HG03575 (cell line): ENCODE data around the gene SLX4.
"Not testable (repeated sequence)": the region's sequence is repeated elsewhere in the genome, so short reads cannot be mapped to it uniquely, and the experiment has no call there.

Source experiments
- ATAC-seq: cut with Tn5 transposase; IDR thresholded peaks from one replicate; pipeline ENCODE4 v1.9.1; 2021; ENCODE audit not compliant: unreplicated experiment, insufficient number of reproducible peaks, low FRiP score; ENCODE audit errors: extremely low read depth

Gene SLX4

GRCh38 chr16:3643095-3643730 is 31.8 kb upstream of the SLX4 start:
- ATAC-seq = no peak

- ATAC-seq = no peak
Measured at GRCh38 chr16:3642397-3643094, 31.1 kb upstream of the SLX4 start.

DNA sequence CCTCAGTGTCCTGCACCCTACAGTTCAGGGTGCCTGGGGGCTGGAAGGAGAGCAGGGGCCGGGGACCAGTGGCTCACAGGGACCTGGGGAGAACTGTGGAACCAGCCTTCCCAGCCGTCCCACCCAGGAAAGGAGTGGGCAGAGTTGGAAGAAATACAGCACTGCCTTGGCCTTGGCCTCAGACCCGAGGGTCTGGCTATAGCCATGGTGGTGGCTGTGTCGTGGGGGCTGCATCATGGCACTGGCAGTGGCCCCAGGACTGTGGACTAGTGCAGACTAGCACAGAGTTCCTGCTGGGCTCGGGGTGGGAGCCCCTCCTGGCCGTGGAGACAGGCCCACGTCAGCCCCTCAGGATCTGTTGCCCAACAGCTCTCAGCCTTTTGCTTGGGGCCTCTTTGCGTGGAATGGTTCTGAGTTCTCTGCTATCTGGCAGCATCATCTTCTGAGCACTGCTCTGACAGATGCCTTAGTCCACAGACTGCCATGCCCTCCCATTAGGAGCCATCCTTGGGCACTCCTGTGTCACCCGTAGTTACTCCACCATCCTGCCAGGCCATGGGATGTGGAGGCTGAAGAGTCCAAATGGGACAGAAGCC is 30.5 kb upstream of the SLX4 start:
- no peak for ATAC-seq

DNA sequence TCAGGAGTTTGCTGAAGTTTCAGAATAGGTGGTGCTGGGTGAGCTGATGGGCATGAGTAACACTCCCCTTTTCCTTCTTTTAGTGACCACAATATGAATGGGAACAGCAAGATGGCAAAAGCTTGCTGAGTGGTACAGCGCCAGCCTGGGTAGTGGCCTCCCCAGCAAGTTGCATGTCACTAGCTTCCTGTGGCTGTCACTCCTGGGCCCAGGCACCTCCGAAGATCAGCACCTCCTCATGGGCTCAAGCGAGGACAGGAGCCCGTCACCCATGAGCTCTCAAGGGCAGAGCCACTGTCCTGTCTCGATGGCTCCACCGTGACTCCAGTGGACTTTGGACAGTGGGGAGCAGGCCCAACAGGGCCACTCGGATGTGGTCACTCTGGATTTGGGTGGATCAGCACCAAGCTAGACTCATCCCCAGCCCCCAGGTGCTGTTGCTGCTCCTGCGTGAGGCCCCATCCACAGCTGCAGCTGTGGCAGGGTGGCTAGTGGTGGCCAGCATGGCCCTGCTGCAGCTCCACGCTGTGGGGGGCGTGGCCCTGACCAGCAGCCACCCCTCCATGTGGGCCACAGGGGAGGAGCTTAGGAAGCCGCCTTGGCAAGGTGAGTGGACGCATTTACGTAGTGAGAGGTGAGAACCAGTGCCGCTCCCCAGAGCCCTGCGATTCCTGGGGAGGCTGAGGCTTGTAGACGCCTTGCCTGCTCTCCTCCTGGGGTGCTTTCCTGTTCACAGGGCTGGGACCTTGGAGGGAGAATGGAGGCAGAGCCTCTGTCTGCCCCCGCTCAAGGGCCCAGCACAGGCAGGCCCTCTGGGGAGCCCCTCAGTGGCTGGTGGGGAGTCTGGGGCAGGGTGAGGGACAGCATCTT is 29.5 kb upstream of the SLX4 start:
- ATAC-seq = no peak

DNA sequence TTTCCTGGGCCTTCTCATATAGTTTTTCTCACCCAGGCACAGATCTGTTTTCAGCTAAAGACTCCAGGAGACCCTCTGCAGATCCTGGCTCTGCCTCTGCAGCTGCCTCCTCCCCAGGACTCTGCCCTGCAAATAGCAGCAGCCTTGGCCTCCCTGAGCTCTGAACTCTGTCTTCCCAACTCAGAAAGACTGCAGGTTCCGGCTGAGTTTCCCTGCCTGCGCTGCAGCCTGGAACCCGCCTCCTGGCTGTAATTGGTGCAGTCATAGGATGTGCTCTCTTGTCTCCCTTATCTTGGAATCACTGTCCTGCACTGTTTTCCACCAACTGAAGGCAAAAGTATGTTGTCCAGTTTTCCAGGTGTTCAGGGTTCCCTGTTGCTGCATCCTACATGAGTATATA is 28.8 kb upstream of the SLX4 start:
- ATAC-seq = no peak

DNA sequence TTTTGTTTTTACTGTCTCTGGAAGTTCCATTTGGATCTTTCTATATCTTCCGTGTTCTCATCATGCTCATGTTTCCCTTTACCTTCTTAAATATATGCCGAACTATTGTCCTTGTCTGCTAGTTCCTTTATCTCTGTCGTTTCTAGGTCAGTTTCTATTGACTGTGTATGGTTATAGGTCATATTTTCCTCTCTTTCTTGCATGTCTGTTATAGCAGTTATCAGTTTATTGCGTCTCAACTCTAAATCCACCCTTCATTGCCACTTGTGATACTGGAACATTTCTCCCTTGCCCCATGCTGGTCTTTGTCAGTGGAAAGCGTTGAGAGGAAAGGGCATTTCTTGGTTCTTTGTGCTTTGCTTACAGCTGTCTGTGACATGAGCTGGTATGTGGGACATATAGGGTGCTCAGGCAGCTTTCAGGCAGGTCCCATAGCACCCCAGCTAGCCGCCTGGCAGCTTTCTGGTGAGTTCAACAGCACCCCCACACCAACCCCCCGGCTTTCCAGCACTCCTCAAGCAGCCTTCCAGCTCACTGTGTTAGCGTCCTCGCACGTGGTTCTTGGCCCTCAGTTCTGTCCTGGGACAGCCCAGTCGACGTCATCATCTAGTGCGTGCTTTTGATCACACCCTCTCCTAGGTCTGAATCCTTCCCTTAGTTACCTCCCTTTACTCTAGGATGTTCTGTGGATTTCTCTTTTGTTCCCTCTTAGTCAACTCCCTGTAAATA is 27.7 kb upstream of the SLX4 start:
- ATAC-seq = no peak

GRCh38 chr16:3637371-3637923 is 26.0 kb upstream of the SLX4 start:
- ATAC-seq = no peak

DNA sequence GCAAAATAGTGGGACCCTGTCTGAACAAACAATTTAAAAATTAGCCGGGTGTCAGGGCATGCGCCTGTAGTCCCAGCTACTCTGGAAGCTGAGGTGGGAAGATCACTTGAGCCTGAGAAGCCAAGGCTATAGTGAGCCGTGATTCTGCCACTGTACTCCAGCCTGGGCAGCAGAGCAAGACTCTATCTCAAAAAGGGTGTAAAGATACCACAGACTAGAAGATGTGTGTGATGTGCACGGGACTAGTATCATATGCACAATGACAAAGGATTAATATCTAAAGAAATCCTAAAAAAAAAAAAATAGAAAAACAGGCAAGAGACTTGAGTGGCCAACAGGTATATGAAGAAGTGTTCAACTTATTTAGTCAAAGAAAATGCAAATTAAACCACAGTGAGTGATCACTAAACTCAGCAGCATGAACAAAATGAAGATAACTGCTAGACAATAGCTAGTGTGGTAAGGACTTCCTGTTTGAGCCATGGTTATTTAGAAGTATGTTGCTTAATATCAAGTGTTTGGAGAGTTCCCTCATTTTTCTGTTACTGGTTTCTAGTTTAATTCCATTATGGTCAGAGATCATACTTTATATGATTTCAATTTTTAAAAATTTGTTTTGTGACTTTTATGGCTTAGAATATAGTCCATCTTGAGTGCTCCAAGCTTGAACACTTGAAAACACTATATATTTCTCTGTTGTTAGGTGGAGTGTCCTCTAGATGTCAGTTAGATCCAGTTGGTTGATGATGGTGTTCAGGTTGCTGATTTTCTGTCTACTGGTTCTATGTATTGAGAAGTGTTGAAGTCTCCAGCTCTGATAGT is 14.7 kb upstream of the SLX4 start:
- ATAC-seq = no peak

DNA sequence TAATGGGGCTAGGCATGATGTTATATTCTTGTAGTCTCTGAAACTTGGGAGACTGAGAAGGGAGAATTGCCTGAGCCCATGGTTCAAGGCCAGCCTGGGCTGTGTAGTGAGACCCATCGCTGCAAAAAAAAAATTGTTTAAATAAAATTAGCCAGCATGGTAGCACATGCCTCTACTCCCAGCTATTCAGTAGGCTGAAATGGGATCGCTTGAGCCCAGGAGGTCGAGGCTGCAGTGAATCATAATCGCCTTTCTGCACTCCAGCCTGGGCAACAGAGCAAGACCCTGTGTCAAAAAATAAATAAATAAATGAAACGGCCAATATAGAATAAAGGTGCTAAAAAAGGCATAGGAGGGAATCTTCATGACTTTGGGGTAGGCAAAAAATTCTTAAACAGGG is 13.9 kb upstream of the SLX4 start:
- ATAC-seq = no peak

- no peak for ATAC-seq
Measured at GRCh38 chr16:3623642-3624041, 12.2 kb upstream of the SLX4 start.

DNA sequence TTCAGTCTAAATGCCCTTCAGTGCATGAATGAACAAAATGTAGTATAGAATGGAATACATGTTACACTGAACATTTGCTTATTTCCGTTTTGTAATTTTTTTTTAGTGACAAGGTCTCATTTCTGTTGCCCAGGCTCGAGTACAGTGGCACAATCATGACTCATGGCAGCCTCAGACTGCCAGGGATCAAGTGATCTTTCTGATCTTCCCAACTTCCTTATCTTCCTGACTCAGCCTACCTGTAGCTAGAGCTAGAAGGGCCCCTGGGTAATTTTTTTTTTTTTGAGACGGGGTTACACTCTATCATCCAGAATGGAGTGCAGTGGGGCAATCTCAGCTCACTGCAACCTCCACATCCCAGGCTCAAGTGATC is 7.3 kb upstream of the SLX4 start:
- no peak for ATAC-seq

GRCh38 chr16:3612510-3613466 is 1.4 kb upstream of the SLX4 start:
- no peak for ATAC-seq

DNA sequence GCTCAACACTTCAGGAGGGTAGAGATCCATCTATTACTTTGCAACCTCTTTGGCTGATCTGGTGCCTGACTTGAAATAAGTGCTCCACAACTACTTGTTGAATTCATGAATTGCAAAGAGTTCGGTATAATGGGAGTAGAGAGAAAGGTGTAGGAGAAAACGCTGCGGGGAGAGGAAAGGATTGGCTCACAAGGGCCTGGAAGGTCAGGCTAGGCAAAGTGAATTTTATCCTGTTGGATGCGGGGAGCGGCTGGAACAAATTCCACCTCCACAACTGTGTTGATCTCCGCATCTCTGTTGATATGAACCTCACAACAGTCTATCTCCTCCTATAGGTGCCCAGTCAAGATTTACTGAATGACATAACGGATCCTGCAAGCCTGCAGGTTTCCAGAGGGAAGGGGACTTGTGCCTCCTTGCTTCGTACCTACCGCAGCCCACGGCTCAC is 684 bp downstream of the SLX4 start:
- no peak for ATAC-seq

GRCh38 chr16:3609895-3610697 is 1.3 kb downstream of the SLX4 start:
- no peak for ATAC-seq

DNA sequence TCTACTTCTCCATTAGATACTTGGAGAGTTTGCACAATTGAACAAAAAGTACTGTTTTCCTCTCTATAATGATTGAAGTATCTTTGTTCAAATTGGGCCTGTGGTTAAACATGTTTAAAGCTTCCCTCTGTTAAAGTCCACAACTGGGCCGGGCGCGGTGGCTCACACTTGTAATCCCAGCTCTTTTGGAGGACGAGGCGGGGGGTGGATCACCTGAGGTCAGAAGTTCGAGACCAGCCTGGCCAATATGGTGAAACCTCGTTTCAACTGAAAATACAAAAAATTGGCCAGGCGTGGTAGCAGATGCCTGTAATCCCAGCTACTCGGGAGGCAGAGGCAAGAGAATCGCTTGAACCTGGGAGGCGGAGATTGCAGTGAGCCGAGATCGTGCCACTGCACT is 2.4 kb downstream of the SLX4 start:
- ATAC-seq = not testable (repeated sequence)

DNA sequence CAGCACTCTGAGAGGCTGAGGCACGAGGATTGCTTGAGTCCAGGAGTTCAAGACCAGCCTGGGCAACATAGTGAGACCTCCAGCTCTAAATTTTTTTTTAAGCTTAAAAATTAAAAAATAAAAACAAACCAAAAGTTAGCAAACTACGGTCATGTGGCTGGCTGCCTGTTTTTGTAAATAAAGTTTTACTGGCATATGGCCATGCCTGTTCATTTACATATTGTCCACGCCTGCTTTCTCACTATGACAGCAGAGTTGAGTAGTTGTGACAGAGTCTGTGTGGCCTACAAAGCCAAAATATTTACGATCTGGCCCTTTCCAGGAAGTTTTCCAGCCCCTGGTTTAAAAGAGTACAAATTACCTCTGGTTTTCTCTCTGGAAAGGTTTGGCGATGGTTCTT is 3.3 kb downstream of the SLX4 start:
- ATAC-seq = no peak
